ENCODE results near the gene MALT1.

DNA sequence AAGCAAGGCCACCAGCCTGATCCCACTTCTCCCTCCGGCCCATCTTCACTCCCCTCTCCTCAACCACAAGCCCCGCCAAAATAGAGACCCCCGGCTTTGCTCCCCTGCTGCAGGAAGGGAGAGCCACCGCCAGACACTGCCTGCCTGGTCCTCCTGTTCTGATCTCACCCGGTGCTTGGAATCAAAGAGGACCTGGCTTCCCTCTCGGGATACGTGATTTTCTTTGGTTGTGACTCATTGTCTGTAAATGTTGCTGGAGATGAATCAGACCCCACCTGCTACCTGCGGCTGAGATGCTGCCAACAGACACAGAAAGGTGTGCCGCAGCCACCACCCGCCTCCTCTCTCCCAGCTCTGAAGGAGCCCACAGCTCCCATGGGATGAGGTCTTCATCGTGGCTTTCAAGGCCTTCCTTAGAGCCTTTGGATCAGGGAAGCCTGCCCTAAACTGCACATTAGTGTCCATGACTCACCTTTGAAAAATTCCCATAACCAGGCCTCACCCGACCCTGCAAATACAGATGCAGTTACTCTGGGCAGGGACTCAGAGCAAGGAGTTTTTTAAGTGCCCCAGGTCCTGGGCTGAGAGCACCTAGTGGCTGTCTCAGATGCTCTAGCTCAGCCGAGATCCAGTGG lies 114.0 kb downstream of the MALT1 start:
- TF ChIP-seq, protein P1, sequence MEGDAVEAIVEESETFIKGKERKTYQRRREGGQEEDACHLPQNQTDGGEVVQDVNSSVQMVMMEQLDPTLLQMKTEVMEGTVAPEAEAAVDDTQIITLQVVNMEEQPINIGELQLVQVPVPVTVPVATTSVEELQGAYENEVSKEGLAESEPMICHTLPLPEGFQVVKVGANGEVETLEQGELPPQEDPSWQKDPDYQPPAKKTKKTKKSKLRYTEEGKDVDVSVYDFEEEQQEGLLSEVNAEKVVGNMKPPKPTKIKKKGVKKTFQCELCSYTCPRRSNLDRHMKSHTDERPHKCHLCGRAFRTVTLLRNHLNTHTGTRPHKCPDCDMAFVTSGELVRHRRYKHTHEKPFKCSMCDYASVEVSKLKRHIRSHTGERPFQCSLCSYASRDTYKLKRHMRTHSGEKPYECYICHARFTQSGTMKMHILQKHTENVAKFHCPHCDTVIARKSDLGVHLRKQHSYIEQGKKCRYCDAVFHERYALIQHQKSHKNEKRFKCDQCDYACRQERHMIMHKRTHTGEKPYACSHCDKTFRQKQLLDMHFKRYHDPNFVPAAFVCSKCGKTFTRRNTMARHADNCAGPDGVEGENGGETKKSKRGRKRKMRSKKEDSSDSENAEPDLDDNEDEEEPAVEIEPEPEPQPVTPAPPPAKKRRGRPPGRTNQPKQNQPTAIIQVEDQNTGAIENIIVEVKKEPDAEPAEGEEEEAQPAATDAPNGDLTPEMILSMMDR (conservative IDR thresholded peaks at IDR 0.05; ENCODE audit: low read depth in 2 of 2) = no peak
- TF ChIP-seq, protein P2, sequence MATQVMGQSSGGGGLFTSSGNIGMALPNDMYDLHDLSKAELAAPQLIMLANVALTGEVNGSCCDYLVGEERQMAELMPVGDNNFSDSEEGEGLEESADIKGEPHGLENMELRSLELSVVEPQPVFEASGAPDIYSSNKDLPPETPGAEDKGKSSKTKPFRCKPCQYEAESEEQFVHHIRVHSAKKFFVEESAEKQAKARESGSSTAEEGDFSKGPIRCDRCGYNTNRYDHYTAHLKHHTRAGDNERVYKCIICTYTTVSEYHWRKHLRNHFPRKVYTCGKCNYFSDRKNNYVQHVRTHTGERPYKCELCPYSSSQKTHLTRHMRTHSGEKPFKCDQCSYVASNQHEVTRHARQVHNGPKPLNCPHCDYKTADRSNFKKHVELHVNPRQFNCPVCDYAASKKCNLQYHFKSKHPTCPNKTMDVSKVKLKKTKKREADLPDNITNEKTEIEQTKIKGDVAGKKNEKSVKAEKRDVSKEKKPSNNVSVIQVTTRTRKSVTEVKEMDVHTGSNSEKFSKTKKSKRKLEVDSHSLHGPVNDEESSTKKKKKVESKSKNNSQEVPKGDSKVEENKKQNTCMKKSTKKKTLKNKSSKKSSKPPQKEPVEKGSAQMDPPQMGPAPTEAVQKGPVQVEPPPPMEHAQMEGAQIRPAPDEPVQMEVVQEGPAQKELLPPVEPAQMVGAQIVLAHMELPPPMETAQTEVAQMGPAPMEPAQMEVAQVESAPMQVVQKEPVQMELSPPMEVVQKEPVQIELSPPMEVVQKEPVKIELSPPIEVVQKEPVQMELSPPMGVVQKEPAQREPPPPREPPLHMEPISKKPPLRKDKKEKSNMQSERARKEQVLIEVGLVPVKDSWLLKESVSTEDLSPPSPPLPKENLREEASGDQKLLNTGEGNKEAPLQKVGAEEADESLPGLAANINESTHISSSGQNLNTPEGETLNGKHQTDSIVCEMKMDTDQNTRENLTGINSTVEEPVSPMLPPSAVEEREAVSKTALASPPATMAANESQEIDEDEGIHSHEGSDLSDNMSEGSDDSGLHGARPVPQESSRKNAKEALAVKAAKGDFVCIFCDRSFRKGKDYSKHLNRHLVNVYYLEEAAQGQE (IDR thresholded peaks at IDR 0.05; ENCODE audit: unreplicated experiment) = no peak
- no peak for TF ChIP-seq EZH2 (IDR thresholded peaks at IDR 0.05; ENCODE audit: low read depth, unreplicated experiment)
- TF ChIP-seq EZH2phosphoT487 (IDR thresholded peaks at IDR 0.05; ENCODE audit: unreplicated experiment) = no peak
- no peak for TF ChIP-seq POLR2AphosphoS5 (IDR thresholded peaks at IDR 0.05; ENCODE audit: low read depth)
- no peak for TF ChIP-seq CREB1 (CRISPR knock-in tag; IDR thresholded peaks at IDR 0.05; ENCODE audit: low read depth)
- TF ChIP-seq JUNB (IDR thresholded peaks at IDR 0.05; ENCODE audit: unreplicated experiment) = no peak
- TF ChIP-seq, protein P3, sequence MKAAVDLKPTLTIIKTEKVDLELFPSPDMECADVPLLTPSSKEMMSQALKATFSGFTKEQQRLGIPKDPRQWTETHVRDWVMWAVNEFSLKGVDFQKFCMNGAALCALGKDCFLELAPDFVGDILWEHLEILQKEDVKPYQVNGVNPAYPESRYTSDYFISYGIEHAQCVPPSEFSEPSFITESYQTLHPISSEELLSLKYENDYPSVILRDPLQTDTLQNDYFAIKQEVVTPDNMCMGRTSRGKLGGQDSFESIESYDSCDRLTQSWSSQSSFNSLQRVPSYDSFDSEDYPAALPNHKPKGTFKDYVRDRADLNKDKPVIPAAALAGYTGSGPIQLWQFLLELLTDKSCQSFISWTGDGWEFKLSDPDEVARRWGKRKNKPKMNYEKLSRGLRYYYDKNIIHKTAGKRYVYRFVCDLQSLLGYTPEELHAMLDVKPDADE (IDR thresholded peaks at IDR 0.05) = no peak
